RWPE2 (cell line): ENCODE measurements around the gene GOSR2.

ENCODE experiments used
- ATAC-seq: fragments of 200-7000 bp; cut with Tn5 transposase; 3 replicates; pipeline ENCODE4 v1.9.1; 2021; ENCODE audit warnings: low read depth
- DNase-seq: peaks from one replicate; pipeline ENCODE4 v3.0.0-alpha.2; 2020; ENCODE audit warnings: low spot score
- H3K27ac ChIP-seq: fragments of 450-650 bp; 2 replicates; pipeline ENCODE4 v1.5.1; 2017; ENCODE audit warnings: mild to moderate bottlenecking; ENCODE audit not compliant: poor library complexity, severe bottlenecking
- H3K27me3 ChIP-seq: fragments of 250-450 bp; sonication (Bioruptor Pico); 2 replicates; pipeline ENCODE4 v1.5.1; 2021; ENCODE audit warnings: mild to moderate bottlenecking, moderate library complexity; ENCODE audit not compliant: insufficient read depth, poor library complexity, severe bottlenecking
- H3K36me3 ChIP-seq: fragments of 250-450 bp; sonication (Bioruptor Pico); 2 replicates; pipeline ENCODE4 v1.5.1; 2020; ENCODE audit warnings: low read depth, mild to moderate bottlenecking, moderate library complexity
- H3K4me1 ChIP-seq: fragments of 250-450 bp; sonication (Bioruptor Pico); 2 replicates; pipeline ENCODE4 v1.5.1; 2021; ENCODE audit warnings: mild to moderate bottlenecking, moderate library complexity; ENCODE audit not compliant: insufficient read depth, poor library complexity, severe bottlenecking
- H3K4me3 ChIP-seq: fragments of 250-450 bp; sonication (Bioruptor Pico); 2 replicates; pipeline ENCODE4 v1.5.1; 2021; ENCODE audit warnings: mild to moderate bottlenecking, moderate library complexity; ENCODE audit not compliant: severe bottlenecking
- H3K9me3 ChIP-seq: fragments of 250-450 bp; sonication (Bioruptor Pico); 2 replicates; pipeline ENCODE4 v1.5.1; 2021; ENCODE audit warnings: mild to moderate bottlenecking, moderate library complexity; ENCODE audit not compliant: severe bottlenecking
- CTCF ChIP-seq: fragments of 450-650 bp; IDR thresholded peaks from one replicate; pipeline ENCODE4 v1.5.1; 2017; ENCODE audit warnings: mild to moderate bottlenecking, moderate library complexity; ENCODE audit not compliant: poor library complexity, severe bottlenecking

The GOSR2 gene

GRCh38 chr17:46895171-46895570 lies 27.8 kb upstream of the GOSR2 start:
- Histone ChIP-seq H3K27me3 (peaks cover 24% of the 10 kb centered on the region), H3K9me3 (no peaks in the 10 kb centered on the region), H3K36me3 (no peaks in the 10 kb centered on the region), H3K4me1 (no peaks in the 10 kb centered on the region), H3K27ac (no peak overlapping the region), H3K4me3 (no peak overlapping the region)
- no peak for TF ChIP-seq CTCF
- ATAC-seq: no peak
- no peak for DNase-seq

GRCh38 chr17:46896991-46897390 lies 26.0 kb upstream of the GOSR2 start:
- H3K27me3 ChIP-seq: peaks cover 18% of the 10 kb centered on the region
- TF ChIP-seq CTCF: no peak
- ATAC-seq (no peak), DNase-seq (no peak)
- no peaks in the 10 kb centered on the region for H3K9me3 ChIP-seq
- no peaks in the 10 kb centered on the region for H3K36me3 ChIP-seq
- no peak overlapping the region for H3K4me3 ChIP-seq
- no peaks in the 10 kb centered on the region for H3K4me1 ChIP-seq
- H3K27ac ChIP-seq: no peak overlapping the region

GRCh38 chr17:46898364-46898763 lies 24.6 kb upstream of the GOSR2 start:
- no peak for ATAC-seq
- Histone ChIP-seq H3K4me1 (no peaks in the 10 kb centered on the region), H3K27ac (no peak overlapping the region), H3K36me3 (no peaks in the 10 kb centered on the region), H3K4me3 (no peak overlapping the region), H3K9me3 (no peaks in the 10 kb centered on the region), H3K27me3 (peaks cover 10% of the 10 kb centered on the region)
- no peak for DNase-seq
- TF ChIP-seq CTCF: no peak

- Histone ChIP-seq H3K27ac (no peak overlapping the region), H3K4me3 (no peak overlapping the region), H3K9me3 (no peaks in the 10 kb centered on the region), H3K4me1 (no peaks in the 10 kb centered on the region), H3K36me3 (no peaks in the 10 kb centered on the region), H3K27me3 (peaks cover 6% of the 10 kb centered on the region)
- no peak for ATAC-seq
- no peak for TF ChIP-seq CTCF
- DNase-seq: no peak
These were observed 24.1 kb upstream of the GOSR2 start for GRCh38 chr17:46898860-46899259.

- no peak for ATAC-seq
- H3K27ac ChIP-seq: no peak overlapping the region
- TF ChIP-seq CTCF: no peak
- H3K4me3 ChIP-seq: no peak overlapping the region
- H3K36me3 ChIP-seq: no peaks in the 10 kb centered on the region
- no peak for DNase-seq
- H3K4me1 ChIP-seq: no peaks in the 10 kb centered on the region
- H3K27me3 ChIP-seq: peaks cover 3% of the 10 kb centered on the region
- H3K9me3 ChIP-seq: no peaks in the 10 kb centered on the region
These were observed 21.7 kb upstream of the GOSR2 start for GRCh38 chr17:46901291-46901690.
